H1 (cell line): ENCODE measurements around the gene RDH11. TPM values are rescaled to one million over a fixed set of nuclear protein-coding genes. Genes with fewer than 3 reads are reported as not detected.

ENCODE experiments used
- ASH2L ChIP-seq: fragments of 200-600, 300-600 bp; sonication (generic); IDR thresholded peaks from one replicate; pipeline ENCODE4 v1.7.1; 2017; ENCODE audit warnings: low read length
- BCL11A ChIP-seq, 2 experiments: IDR thresholded peaks; one replicate each; pipeline ENCODE4 v1.6.1; 2011; ENCODE audit warnings: low read depth in 2 of 2, low read length in 2 of 2, mild to moderate bottlenecking in 2 of 2
- JUN ChIP-seq: IDR thresholded peaks from 2 replicates; pipeline ENCODE4 v1.6.1; 2011; ENCODE audit warnings: low read depth, mild to moderate bottlenecking, improper control_type of control experiment, low read length
- PHF8 ChIP-seq: fragments of 200-600 bp; sonication (generic); conservative IDR thresholded peaks from 2 replicates; pipeline ENCODE4 v1.7.1; 2012; ENCODE audit warnings: low read depth, mild to moderate bottlenecking, inconsistent platforms, low read length, moderate library complexity
- TCF12 ChIP-seq: IDR thresholded peaks from 2 replicates; pipeline ENCODE4 v1.6.1; 2011; ENCODE audit warnings: low read depth, mild to moderate bottlenecking, low read length
- YY1 ChIP-seq: IDR thresholded peaks from 2 replicates; pipeline ENCODE4 v1.6.1; 2011; ENCODE audit warnings: low read depth, mild to moderate bottlenecking, low read length
- polyA plus RNA-seq, 7 experiments: library from polyadenylated mRNA; depleted of rRNA in 3 of 7; stranded (reverse) in 5 of 7; unstranded in 2 of 7; fragments of >200 nt in 5 of 7; fragments of 200-250 nt in 2 of 7; gene quantifications; 1 replicate in 5 of 7; 2 replicates in 1 of 7; 4 replicates in 1 of 7; pipeline versions ENCODE4 v1.2.1 to v1.2.3, GENCODE V29; 2011 to 2013; ENCODE audit warnings: missing spikeins in 2 of 7, mixed read lengths in 2 of 7
- total RNA-seq: library from RNA; stranded (reverse); fragmentation: NEBNext Ultra II Directional; extraction: Animal tissue kit (Norgen Biotek cat#: 25700); gene quantifications from 2 replicates; pipeline ENCODE4 v1.2.1, GENCODE V29; 2021

RDH11 gene
- total and polyA plus RNA-seq, 2 of the 8 experiments (the other 6 are each of a cell fraction or from before 2014, with no cell fraction given), result 104 to 117 TPM

GRCh38 chr14:67645414-67645813, 50.1 kb downstream of the RDH11 start (continued):
- TF ChIP-seq YY1, result no peak
- TF ChIP-seq BCL11A (IDR thresholded peaks at IDR 0.05; ENCODE audit: low read depth in 2 of 2, low read length in 2 of 2), result no peak
- TF ChIP-seq TCF12, result no peak
- no peak for TF ChIP-seq ASH2L
- TF ChIP-seq JUN, result no peak
- TF ChIP-seq PHF8, result no peak
